ENCODE measurements around the gene EVA1A.

The EVA1A gene

GRCh38 chr2:75541430-75541829 is 19.3 kb downstream of the EVA1A start:
- no peak overlapping the region for H3K4me3 ChIP-seq (ENCODE audit: low read length)
- no peak for TF ChIP-seq CTCF (conservative IDR thresholded peaks at IDR 0.05; ENCODE audit: low read length)
- no peak for DNase-seq (ENCODE audit: low read depth)

- TF ChIP-seq CTCF (conservative IDR thresholded peaks at IDR 0.05; ENCODE audit: low read length) = no peak
- H3K4me3 ChIP-seq (ENCODE audit: low read length) = no peak overlapping the region
- peak; percentile 93 for DNase-seq (ENCODE audit: low read depth)
Observed at GRCh38 chr2:75540994-75541393, 19.7 kb downstream of the EVA1A start.

DNA sequence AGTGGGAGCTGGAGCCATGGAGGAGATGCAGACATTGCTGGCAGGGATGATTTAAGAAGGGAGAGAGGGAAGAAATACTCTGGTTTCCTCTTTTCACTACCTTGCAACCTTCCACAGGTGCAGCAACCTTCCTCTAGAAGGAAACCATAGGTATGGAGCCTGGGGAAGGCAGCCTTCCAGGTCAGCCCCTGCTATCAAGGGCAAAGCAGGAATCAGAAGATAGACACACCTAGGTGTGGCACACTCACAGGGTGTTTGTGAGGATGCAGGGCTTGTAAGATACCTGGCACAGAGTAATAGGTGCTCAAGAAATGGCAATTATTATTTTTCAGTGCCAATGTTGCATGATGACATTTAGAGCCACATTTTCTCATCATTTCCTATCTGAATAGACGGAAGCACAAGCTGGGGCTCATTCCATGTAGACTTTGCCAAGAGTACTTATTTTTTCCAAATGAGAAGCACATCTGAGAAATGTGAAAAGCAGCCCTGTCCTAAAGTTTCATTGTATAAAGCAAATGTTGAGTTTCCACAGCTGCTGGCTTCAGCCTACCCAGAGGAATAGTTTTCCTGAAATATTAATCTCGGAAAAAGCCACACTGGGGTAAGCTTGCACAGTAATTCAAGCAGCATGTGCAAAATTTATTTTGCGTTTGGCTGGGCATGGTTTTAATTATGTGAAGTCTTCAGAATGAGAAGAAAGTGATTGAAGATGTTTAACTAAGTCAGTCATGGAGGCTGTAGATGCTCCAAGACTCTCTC is 20.6 kb downstream of the EVA1A start:
- DNase-seq (ENCODE audit: low read depth) = peak; percentile 95
- H3K4me3 ChIP-seq (ENCODE audit: low read length) = no peak overlapping the region; the same call in 1 of the 2 replicates
- no peak for TF ChIP-seq CTCF (conservative IDR thresholded peaks at IDR 0.05; ENCODE audit: low read length)

DNA sequence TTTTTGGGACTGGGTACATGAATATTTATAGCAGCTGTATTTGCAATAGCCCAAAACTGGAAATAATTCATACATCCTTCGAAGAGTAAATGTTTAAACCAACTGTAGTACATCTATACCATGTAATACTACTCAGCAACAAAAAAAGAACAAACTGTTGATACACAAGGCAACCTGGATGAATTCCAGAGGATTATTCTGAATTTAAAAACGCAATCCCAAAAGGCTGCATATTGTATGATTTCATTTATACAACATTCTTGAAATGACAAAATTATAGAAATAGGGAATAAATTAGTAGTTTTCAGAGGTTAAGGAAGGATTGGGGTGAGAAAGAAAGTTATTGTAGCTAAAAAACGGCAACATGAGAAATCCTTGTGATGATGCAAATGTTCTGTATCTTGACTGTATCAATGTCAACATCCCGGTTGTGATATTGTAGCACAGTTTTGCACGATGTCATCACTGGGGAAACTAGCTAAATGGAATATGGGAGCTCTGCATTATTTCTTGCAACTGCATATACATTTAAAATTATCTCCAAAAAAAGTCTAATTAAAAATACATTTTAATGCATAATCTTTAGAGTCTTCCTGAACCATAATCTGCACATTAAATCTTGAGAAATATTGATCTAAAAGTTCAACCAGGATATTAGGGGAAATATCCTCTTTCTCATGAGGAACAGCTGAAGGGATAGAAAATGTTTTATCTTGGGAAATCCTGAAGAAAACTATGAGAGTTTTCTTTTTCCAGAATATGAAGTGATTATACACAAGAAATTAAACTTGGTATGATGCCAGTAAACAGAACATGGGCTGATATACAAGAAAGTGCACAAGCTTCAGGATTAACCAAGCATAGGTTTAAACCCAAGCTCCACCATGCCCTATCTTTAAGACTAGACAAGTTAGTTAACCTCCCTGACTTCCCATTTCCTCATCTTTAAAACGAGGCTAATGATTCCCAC is 21.9 kb downstream of the EVA1A start:
- no peak overlapping the region for H3K4me3 ChIP-seq (ENCODE audit: low read length)
- no peak for TF ChIP-seq CTCF (conservative IDR thresholded peaks at IDR 0.05; ENCODE audit: low read length)
- no peak for DNase-seq (ENCODE audit: low read depth)

GRCh38 chr2:75537658-75538057 is 23.1 kb downstream of the EVA1A start:
- TF ChIP-seq CTCF (conservative IDR thresholded peaks at IDR 0.05; ENCODE audit: low read length) = no peak
- DNase-seq (ENCODE audit: low read depth) = no peak
- H3K4me3 ChIP-seq (ENCODE audit: low read length) = no peak overlapping the region

DNA sequence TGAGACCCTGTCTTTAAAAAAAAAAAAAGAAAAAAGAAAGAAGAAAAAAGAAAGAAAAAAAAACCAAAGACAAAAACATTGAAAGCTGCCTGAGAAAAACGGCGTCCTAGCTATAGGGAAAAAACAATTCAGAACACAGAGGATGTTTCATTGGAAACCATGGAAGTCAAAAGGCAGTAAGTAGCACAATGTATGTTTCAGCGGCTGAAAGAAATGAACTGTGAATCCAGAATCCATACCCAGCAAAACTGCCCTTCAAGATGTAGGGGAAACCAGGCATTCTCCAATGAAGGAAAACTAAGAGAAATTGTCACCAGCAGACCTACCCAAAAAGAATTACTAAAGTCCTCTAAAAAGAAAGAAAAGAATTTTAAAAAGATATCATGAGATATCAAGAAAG is 27.6 kb downstream of the EVA1A start:
- TF ChIP-seq CTCF (conservative IDR thresholded peaks at IDR 0.05; ENCODE audit: low read length) = no peak
- no peak overlapping the region for H3K4me3 ChIP-seq (ENCODE audit: low read length)
- DNase-seq (ENCODE audit: low read depth) = no peak
